ENCODE results near the gene AHNAK.
"Not testable (repeated sequence)": the region's sequence is repeated elsewhere in the genome, so short reads cannot be mapped to it uniquely, and the experiment has no call there.

The AHNAK gene

DNA sequence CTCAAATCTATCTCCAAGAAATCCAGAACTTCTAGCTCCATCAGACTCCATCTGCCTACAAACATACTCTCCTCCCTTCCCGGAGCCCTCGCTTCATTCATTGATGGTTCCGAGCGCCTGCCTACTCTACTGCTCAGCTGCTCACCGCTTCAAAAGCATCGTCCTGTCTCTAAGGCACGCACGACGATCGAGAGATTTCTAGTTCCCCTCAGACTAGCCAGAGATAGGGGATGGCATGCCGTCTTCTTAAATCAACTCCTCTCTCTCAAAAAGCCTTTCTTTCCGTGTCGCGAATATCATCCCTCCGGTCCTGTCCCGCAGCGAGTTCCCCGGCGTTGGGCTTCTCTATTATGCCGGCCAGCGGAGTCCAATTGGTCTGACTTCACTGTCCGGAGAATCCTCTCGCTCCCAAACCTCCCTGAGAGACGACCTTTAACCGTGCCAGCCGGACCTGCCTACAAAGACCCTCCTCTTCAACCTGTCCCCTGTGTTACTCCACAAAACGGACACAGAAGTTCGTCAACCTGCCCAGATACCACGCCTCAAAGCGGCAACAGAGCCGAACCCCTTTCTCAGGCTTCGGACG is 26.5 kb upstream of the AHNAK start:
- DNase-seq, result no peak

DNA sequence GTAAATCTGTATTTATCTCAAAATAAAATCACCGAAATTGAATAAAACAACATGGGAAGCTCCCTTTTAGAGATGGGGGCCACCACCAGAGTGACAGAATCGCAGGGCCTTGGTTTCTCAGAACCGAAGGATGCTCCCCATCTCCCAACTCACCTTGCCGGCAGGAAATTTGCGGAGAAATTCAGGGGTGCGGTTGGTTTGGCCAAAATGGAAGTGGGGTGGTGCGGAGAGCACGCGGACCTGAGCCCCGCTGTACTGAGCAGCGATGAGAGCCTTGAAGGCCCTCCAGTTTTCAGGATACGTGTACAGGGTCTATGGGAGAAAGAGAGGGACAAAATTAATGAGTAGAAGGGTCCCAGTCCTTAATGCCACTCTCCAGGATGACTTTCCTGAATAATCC is 25.8 kb upstream of the AHNAK start:
- no peak for DNase-seq

GRCh38 chr11:62571493-62571892 is 24.9 kb upstream of the AHNAK start:
- not testable (repeated sequence) for DNase-seq

DNA sequence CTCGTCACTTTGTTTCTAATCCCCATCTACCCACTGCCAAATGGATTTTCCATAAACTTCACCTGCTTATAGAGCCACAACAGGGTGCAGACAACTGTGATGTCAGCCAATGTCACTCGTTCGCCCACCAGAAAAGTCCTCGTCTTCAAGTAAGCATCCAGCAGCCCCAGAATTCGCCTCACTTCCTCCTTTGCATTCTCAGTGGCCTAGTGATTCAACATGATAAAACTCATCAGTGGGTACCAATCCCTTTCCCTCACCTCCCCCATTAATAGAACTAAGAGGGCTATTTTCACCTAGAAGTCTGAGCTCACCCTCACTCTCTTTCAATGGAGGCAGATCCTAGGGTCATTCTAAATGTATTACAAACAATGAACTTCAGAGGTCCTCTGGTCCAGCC is 24.3 kb upstream of the AHNAK start:
- DNase-seq, result not testable (repeated sequence)

- no peak for DNase-seq
These were observed 23.0 kb upstream of the AHNAK start for GRCh38 chr11:62569611-62570010.

DNA sequence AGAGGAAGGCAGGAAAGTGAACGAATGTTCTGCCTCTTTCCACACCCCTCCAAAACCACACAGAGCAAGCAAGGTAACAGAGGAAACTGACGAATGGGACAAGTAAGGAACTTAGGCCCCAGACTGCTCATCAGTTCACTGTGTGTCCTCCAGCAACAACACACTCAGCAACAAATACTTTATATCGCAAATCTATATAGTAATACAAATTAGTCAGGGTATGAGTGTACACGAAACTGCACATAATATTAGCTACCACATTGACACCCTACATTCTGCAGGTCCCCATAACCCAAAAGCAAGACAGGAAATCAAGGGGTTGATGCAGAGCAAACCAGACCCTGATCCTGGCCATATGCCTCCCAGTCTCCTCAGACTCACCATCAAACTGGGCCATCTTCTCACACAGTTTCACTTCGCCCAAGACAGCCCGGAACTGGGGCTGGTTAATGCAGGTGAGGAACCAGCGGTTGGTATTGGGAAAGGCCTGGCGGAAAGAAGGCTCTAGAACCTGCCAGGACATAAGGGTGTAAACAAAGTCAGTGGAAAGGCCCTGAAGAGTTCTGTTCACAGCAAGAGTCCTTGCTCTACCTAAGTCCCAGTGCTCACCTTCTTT is 20.5 kb upstream of the AHNAK start:
- no peak for DNase-seq

DNA sequence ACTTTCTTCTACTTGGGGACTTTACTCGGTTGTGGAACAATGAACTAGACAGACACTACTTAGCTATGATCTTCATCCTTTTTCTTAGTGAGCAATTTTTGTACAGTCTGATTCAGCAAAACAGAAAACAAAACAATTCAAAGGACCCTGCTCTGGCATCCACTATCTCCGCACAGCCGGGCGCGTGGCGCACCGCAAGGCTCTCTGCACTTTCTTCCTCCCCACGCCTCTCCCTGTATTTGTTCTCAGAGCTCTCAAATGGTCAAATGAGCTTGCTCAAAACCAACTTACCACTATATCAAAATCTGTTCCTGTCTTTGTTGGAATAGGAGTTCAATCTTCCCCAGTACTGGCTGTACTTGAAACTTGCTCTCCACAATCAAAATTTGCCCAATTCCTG is 19.6 kb upstream of the AHNAK start:
- no peak for DNase-seq

DNA sequence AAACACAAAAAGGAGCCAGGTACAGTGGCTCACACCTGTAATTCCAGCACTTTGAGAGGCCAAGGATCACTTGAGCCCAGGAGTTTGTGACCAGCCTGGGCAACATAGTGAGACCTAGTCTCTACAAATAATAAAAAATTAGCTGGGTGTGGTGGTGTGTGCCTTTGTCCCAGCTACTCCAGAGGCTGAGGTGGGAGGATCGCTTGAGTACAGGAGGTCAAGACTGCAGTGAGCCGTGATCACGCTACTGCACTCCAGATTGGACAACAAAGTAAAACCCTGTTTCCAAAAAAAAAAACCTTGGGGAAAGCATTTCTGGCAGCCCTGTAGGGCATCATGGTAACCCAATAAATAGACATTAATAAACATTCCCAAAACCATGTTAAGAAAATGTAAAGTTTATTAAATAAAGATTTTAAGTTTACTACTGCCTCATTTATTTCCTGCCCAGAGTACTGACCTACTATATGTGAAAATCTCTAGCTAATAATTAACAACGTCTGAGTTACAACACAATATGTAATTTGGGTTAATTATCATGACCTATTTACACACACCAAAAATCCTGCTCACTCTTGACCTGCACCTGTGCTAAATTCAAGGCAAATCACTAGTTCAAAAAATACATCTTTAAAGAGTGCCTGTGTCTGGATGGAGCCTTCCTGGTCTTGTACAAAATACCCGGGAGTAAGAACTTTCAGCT is 18.6 kb upstream of the AHNAK start:
- DNase-seq, result no peak

GRCh38 chr11:62561677-62562230 is 15.1 kb upstream of the AHNAK start:
- DNase-seq, result not testable (repeated sequence)

GRCh38 chr11:62560566-62561103 is 14.0 kb upstream of the AHNAK start:
- DNase-seq, result no peak

DNA sequence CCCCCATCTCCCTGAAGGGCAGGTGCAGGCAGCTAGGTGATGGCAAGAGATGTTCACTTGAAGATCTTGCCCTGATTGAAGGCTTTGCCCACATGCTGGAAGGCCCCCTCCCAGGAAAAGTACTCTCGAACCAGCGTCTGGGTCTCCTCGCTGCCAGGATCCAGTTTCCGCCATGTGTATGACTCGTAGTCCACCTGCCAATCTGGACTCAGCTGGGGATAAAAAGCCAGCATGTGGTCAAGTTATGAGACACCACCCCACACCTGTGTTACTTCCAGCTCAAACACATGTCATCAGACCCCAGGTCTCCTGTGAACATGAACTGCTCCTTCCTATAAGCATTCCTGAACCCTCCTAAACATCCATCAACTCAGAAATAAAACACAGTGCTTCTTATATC is 13.0 kb upstream of the AHNAK start:
- not testable (repeated sequence) for DNase-seq

DNA sequence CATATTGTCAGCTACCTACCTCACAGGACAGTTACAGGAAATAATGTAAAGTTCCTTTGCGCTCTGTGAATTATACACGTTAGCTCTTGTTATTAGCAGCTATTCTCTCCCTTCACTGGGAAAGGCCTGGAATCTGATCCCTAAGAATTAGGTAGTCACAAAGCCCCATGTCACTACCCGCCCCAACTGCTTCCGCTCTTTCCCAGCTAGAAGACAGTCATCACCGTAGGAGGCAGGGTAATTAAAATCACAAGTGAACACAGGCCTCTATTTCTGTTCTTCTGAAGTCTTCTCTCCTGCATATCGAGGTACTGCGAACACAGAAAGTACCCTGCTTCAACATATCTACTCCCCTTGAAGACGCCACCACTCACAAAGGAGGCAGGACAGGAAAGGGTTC is 12.6 kb upstream of the AHNAK start:
- DNase-seq, result no peak

DNA sequence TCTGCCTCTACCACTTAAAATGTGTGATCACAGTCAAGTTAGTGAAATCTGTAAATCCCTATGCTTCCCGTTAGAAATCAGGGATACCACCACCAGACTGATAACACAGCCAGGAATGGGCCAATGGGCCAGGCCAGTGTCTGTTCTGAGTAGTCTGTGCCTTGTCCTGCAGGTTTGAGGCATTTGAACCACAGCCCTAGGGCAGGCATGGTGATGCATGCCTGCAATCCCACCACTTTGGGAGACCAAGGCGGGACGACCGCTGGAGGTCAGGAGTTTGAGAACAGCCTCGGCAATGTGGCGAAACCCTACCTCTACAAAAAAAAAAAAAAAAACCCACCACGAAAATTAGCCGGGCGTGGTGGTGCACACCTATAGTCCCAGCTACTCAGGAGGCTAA is 12.1 kb upstream of the AHNAK start:
- DNase-seq, result no peak

- DNase-seq, result no peak
These were observed 10.4 kb upstream of the AHNAK start for GRCh38 chr11:62556875-62557631.

DNA sequence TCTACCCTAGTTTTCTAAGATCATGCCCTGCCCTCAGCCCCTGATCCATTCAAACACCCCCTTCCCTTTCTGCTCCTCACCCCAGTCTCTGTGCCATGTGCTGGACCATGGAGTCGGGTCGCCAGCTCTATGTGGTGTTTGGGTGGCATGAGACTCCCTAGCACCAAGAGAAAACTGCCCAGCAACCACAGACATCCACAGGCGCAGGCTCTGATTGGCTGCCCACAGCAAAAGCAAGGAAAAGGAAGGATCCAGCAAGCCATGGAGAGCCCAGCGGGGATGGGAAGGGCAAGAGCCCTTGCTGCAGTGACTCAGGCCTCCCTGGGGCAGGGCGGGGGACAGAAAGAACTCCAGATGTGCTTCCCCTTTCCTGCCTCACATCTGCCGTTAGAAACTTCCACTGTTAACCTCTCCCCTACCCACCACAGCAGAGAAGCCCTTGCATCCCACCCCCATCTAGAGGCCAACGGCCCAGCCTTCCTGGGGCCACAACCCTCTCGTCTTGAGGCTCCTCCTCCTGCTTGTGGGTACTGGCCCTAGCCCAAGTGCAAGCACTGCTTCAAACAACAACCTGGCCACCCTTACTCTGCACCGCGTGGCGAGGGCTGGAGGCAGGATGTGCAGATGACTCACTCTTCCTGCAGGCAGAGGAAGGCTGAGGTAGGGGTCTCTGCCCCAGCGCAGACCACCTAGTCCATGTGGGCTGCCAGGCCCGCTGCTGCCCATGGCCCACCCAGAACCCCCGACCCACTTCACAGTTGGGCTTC is 9.7 kb upstream of the AHNAK start:
- no peak for DNase-seq

DNA sequence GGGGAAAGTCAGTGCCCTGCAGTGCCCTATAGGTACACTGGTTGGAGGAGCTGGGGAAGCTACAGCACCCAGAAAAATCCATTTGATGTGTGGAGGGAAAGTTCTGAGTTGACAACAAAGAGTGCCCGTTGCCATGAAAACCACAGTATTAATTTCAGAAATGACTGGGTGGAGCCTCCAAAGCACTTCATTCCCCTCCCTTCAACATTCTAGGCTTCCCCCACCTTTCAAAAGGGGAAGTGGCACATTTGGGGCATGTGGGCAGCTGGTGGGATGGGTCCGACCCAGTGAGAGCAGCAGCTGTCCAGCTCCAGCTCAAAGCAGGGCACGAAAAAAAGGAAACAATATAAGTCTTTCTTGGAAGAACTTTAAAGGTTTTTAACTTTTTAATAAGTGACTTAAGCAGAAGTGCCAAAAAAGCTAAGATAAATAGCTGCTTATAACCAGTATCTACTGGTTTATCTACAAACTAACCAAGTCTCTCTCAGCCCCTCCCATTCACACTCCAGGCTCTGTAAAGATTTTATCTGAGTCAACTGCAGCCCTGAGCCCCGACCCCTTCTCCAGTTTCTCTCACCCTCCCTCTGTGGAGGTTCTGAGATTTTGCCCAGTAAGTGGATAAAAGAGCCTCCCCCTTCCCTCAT is 9.0 kb upstream of the AHNAK start:
- DNase-seq, result no peak

- DNase-seq, result no peak
These were observed 8.0 kb upstream of the AHNAK start for GRCh38 chr11:62554387-62555167.

GRCh38 chr11:62553839-62554361 is 7.3 kb upstream of the AHNAK start:
- no peak for DNase-seq

- no peak for DNase-seq
These were observed 6.7 kb upstream of the AHNAK start for GRCh38 chr11:62553080-62553838.

DNA sequence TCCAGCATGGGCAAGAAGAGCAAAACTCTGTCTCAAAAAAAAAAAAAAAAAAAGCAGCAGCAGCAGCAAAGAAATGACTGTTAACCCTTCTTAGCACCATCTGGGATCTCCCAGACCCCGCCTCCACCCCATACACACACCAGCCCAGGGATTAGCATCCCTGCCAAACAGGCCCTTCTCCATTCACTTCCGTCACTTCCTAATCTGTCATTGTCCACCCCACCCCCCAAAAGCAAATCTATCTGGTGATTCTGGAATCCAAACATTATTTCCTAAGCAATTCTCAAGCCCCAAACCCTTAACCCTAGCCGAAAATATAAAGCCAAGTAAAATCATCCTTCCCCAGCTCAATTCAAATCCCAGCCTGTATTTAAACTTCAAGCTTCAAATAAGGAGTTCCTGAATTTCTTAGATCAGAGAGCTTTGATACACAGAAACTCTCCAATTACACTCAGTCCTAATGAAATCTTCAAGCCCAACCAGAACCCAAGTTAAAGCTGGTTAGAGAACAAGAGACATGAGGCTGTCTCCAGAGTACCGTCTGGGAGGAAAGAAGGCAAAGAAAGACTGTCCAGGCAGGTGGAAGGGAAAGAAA is 6.0 kb upstream of the AHNAK start:
- no peak for DNase-seq
